DMS153 treated with DMSO at 0.1 percent for 48 hours (cell line): ENCODE data around the gene SH3GL3.

Experiments
- DNase-seq: peaks from one replicate; lab custom pipeline; 2025; ENCODE audit not compliant: unreplicated experiment; lab: John Stamatoyannopoulos, UW

Gene SH3GL3

DNA sequence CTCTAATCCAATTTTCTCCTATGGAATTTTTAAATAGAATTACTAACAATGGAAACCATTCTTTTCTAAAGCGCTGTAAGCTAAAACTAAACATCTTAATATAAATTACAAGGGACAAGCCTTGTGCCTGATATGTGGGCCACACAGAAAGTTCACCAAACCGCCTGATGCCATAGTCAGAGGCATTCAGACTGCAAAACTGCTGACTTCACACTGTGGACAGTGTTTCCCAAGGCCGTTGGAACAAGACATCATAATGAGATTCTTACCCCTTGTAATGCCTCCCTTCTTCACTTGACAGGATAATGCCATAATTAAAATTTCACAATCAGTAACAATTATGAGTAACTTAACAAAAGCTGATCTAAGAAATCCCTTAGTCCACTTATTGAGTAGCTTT, 14.9 kb downstream of the SH3GL3 start:
- no peak for DNase-seq

GRCh38 chr15:83462953-83463433, 15.9 kb downstream of the SH3GL3 start:
- no peak for DNase-seq

DNA sequence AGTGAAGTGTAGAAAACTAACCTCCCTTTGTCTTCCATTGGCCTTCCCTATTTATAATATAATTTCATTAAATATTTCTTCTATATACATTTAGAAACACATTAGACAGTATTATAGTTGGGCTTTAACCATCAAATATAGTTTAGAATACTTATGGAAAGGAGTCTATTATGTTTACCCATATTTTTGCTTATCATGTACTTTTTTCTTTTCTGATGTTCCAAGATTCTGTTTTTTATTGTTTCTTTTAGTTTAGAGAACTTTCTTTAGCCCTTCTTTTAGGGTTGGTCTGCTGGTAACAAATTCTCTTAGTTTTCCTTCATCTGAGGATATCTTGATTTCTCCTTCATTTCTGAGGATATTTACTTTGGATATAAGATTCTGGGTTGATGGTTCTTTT, 23.7 kb downstream of the SH3GL3 start:
- DNase-seq: no peak

DNA sequence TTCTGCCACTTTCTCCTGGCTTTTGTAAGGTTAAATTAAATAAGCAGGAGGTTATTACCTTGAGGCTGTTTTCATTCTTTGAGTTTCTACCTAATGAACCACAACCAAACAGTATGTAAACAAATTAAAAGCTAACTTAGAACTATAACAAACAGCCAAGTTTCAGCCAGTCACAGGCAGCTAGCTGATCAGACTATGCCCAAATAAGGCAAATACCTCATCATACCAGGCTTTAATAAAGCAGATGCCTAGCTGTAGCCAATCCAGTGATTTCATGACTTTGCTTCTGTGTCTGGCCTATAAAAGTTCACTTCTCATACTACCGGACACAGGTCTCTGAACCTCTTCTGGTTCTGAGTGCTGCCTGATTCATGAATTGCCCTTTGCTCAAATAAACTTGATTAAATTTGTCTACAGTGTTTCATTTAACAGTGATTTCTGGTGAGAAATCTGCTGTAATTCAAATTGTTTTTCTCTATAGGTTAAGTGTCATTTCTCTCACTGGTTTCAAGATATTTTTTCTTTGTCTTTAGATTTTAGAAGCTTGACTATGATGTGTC, 24.2 kb downstream of the SH3GL3 start:
- DNase-seq: no peak

DNA sequence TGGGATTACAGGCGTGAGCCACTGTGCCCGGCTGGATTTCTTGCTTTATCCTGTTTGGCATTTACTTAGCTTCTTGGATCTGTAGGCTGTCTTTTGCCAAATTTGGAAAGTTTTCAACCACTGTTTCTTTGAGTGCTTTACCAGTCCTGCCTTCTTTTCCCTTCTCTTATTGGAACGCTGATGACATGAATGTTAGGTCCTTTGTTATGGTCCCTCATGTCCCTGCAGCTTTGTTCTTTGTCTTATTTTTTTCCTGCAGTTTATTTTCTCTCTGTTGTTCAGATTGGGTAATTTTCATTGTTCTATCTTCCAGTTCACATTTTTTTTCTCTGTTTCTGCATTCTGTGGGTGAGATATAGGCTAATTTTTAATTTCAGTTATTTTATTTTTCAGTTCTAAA, 25.0 kb downstream of the SH3GL3 start:
- DNase-seq: no peak

- DNase-seq: no peak
These were observed 25.7 kb downstream of the SH3GL3 start for GRCh38 chr15:83472797-83473196.

DNA sequence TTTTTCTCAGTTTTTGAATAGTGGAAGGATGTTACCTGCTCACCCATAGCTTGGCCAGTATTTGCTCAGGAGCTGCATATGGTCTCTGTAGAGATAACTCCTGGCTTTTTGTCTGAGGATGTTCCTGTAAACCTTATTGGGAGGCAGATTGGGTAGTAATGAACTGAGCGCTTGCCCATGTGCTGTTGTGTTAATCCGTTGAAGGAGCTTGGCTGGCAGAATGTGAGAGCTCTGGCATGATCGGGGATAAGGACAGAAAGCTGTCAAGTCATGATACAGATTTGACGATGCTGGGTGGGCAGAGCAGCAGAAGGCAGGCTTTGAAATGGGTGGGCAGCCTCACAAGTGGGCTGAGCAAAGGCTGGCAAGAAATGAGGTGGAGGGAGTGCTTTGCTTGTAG, 27.4 kb downstream of the SH3GL3 start:
- DNase-seq: no peak

DNA sequence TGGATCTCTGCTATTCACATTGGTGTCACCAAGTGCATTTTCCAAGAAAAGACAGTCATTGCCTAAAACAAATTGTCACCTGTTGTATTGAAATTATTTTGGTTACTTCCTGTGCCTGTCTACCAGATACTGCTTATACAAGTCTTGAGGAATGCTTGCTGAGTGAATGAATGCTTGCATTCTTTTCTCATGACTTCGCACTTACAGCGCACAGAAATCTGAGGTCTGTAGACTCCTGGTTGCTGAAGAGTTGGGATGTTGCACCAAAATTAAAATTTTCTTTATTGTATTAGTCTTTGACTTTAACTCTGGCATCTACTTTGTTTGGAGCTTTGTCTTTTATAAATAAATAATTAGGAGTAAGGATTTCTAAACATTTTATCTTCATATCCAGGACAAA, 28.4 kb downstream of the SH3GL3 start:
- no peak for DNase-seq

GRCh38 chr15:83476066-83476465, 28.9 kb downstream of the SH3GL3 start:
- no peak for DNase-seq

- no peak for DNase-seq
These were observed 29.6 kb downstream of the SH3GL3 start for GRCh38 chr15:83476708-83477107.

GRCh38 chr15:83477172-83477807, 30.1 kb downstream of the SH3GL3 start:
- DNase-seq: no peak

DNA sequence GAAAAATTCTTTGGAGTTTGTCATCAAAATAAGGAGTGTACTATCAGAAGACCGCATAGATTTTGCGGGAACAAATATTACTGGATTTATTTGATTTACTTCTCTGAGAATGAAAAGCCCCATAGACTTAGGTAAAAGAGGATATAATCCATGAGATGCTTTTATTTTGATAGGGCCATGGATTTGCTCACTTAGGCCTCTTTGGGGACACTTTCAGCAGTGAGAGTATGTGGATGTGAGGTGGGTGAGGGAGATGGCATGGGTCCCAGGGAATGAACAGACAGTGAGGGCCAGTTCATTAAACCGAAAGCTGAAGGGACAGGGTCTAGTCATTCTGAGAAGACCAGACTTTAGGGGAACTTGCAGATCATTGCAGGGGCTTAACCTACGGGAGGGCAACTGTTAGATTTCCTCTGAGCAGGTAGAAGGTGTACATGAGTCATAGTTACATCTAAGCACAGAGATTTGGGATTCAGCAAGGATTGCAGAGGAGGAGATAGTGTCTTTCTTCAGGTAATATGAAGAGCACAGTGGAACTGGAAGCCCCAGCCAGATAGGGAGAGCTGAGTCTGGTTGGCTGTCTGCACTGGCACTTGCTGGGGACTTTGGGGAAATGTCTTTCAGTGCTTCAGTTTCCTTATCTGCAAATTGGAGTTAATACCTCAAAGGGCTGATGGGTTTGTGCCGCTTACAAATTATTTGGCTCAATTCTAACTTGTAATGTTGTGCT, 30.8 kb downstream of the SH3GL3 start:
- DNase-seq: no peak

- DNase-seq: no peak
These were observed 36.5 kb downstream of the SH3GL3 start for GRCh38 chr15:83483612-83484011.

DNA sequence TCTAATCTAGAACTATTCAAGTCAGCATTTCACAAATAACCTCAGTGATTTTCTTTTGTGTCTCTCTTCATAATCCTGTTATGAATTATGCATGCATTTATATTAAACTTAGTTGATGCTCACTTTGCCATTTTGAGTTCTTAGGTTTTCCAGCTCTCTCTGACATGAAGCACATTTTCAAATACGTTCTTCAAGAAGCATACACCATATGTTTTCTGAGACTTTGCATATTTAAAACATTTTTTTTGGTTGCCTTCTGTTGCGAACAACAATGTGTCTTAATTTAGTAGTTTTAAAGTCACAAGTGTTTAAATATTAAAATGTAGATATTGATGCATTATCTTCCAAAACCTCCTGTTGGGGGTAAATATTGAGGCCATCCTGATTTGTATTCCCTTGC, 37.5 kb downstream of the SH3GL3 start:
- no peak for DNase-seq

- DNase-seq: no peak
These were observed 39.2 kb downstream of the SH3GL3 start for GRCh38 chr15:83486363-83486762.

DNA sequence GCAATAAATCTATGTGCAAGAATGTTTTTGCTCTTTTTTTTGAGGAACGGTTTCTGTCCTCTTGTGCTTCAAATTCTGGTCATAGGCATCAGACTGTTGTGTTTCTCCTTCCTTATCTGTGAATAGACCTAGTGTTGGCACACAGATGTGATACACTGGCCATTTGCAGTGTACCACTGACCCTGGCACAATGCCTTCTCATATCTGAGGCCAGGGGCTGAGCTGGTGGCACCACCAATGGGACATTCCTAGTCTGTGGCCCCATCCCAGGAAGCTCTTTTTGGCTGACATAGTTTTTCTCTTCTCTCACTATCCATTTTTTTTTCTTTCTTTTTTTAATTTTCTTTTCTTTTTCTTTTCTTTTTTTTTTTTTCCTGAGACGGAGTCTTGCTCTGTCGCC, 40.4 kb downstream of the SH3GL3 start:
- DNase-seq: no peak

GRCh38 chr15:83489690-83490089, 42.5 kb downstream of the SH3GL3 start:
- DNase-seq: no peak

- DNase-seq: no peak
These were observed 44.3 kb downstream of the SH3GL3 start for GRCh38 chr15:83491486-83491885.

- DNase-seq: no peak
These were observed 49.6 kb downstream of the SH3GL3 start for GRCh38 chr15:83496766-83497165.

DNA sequence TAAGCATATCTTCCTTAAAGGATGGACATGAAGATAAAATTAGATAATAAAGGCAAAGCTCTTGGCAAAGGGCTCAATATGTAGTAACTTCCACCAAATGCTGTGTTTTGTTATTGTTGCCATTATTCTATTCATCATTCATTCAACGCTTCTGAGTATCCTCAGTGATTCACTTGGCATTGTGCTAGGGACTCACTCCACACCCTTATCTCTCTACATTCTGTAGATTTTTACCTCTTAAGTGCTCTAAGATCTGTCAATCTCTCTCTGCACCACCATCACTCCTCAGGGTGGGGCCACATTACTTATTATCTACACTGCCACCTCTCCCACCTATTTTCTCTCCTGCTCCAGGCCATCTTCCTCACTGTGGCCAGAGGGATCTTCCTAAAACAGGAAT, 51.2 kb downstream of the SH3GL3 start:
- DNase-seq: no peak

GRCh38 chr15:83498801-83499200, 51.7 kb downstream of the SH3GL3 start:
- DNase-seq: no peak

DNA sequence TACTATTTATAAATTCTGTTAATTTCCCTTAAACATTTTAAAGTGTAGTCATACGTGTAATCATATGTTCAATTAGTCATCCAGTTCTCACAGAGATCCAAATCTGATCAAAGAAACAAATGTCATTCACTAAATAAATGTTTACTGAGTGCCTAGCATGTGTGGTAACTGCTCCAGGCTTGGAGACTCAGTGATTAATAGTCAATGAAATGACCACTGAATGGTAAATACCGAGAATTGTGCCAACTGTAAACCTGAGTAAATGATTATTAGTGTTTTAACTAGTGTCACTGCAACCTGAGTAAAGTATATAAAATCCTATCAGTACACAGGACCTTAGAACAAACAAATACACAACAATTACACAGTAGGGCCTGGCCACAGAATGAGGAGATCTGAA, 52.3 kb downstream of the SH3GL3 start:
- no peak for DNase-seq
